ENCODE measurements around the gene CD6.
"Not testable (repeated sequence)": the region's sequence is repeated elsewhere in the genome, so short reads cannot be mapped to it uniquely, and the experiment has no call there.

Gene CD6

DNA sequence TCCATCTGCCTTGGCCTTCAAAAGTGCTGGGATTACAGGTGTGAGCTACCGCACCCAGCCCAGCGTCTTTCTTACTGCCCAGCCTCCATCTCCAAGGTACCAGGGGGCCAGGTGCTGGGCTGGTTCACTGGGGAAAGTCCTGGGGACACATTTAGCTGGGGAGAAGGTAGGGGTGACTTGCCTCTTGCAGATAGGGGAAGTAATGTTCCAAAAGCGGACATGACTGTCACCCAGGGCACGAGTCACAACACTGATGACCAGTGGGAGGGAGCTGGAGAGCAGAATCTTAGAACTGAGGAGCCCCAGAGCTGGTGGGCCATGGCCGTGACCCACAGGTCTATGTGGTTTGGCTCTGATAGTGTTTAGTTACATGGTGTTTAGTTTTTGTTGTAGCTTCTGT lies 17.1 kb upstream of the CD6 start:
- DNase-seq, result no peak

DNA sequence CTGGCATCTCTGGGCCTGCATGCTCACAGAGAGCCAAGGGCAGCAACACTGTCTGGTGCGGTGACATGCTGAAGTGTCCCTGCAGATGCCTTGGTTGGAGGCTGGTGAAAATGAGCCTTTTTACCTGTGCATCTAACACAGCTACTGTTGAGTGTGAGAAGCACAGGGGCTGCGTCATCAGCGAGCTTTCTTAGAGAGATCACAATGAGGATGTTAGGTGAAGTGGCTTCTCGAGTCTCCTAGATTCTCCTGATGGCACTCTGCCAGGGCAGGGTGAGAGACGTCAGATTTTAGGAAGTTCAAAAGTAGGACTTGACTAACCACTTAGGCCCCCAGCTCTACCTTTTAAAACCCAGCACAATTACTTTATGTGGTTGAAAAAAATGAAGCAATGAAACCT lies 15.9 kb upstream of the CD6 start:
- peak; percentile 68 for DNase-seq

DNA sequence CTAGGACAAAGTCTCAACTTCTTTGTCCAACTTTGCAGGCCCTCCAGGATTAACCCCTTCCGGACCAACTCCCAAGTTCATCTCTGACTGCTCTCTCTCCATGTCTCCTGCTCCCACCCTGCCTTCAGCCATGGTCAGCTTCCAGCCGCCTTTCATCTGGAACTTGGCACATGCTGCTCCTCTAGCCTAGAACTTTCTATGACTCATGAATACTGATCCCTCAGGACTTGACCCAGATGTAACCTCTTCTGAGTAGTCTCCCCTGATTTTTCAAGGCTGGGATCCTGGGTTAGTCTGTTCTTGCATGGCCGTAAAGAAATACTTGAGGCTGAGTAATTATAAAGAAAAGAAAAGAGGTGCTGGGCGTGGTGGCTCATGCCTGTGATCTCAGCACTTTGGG lies 14.3 kb upstream of the CD6 start:
- no peak for DNase-seq

DNA sequence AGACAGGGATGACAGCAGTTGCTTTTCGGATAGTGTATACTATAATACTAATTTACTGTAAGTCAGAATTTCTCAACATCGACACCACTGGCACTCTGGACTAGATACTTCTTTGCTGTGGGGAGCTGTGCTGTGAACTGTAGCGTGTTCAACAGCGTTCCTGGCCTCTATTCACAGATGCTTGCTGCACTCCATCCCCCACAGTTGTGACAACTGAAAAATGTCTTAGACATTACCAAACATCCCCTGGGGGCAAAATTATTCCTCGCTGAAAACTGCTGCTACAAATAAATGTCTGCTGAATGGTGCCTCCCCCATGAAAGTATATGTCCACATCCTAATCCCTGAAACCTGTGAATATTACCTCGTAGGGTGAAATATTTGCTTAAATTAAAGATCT lies 12.0 kb upstream of the CD6 start:
- no peak for DNase-seq

DNA sequence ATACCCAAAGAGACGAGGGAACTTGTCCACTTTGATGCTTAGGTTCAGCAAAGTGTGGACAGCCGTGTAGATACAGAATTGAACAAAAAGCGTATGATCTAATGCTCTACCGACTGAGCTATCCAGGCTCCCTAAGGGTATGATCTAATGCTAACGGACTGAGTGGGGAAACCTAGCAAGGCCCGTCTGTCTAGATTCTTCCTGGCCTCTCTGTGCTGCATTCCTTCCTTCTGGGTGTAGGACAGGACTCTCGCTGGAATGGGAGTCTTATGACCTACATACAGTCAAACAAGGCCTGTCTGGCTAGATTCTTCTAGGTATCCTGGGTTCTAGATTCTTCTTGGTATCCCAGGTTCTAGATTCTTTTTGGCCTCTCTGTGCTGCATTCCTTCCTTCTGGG lies 11.1 kb upstream of the CD6 start:
- DNase-seq, result no peak

DNA sequence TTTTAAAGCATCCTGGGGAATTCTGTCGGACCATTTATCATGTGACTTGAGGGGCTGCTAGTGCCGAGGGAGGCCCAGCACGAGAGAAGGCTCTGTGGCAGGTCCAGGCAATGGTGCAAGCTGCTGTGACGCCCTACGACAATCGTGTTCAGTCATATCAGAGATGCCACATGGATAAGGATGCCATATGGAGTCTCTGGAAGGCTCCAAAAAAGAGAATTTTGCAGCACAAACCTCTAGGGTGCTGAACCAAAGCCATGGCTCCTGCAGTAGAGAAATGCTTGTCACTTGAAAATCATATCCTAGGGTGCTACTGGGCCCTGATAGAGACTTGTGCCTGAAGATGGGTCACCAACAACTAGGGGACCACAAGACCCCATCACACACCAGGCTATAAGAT lies 6.7 kb upstream of the CD6 start:
- no peak for DNase-seq

DNA sequence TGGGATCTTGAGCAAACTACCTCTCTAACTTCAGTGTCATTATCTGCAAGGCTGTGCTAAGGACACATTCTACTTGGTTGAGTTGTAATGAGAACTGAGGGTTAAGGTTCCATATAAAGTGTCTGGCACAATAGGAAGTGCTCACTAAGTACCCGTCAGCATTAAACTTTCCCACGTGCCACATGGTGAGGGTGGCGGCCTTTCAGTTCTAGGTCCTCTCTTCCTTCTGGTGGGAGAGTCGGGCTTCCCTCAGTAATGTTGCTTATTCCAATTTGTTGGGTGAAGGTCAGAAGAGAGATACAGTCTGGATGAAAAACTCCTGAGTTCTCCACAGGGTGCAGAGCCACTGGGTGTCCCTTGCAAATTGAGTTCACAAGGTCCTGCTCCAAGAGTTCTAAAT lies 4.6 kb upstream of the CD6 start:
- DNase-seq, result no peak

DNA sequence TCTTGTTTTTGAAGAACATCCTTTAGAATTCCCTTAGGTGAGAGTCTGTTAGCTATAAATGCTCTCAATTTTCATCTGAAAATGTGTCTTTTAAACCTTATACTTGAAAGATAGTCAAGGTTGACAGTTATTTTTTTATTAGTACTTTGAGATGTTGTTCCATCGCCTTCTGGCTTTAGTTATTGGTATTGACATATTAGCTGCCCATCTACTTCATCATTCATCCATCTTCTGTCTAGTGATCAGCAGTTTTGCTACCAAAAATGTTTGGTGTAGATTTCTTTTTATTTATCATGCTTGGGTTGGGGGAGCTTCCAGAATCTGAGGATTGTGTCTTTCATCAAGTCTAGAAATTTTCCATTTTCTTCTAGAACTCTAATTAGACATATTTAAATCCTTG lies 3.3 kb upstream of the CD6 start:
- no peak for DNase-seq

DNA sequence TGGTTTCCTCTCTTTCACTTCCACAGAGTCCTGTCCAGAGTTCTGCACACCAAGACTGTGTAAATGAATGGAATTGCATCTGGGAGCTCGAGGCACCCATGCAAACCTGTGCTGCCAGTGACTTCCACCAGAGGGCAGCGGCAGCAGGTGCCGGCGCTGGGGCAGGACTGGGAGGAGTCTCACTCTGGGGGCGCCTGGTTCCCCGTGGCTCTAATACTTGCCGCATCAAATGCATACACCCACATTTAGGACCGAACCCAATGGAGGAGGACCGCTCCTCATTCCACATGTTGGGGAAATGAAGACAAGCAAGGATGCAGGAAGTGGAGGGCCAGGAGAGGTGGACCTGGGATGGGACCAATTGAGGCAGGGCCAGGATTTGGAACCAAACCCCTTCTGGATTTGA lies 1.1 kb upstream of the CD6 start:
- DNase-seq, result peak; percentile 81

DNA sequence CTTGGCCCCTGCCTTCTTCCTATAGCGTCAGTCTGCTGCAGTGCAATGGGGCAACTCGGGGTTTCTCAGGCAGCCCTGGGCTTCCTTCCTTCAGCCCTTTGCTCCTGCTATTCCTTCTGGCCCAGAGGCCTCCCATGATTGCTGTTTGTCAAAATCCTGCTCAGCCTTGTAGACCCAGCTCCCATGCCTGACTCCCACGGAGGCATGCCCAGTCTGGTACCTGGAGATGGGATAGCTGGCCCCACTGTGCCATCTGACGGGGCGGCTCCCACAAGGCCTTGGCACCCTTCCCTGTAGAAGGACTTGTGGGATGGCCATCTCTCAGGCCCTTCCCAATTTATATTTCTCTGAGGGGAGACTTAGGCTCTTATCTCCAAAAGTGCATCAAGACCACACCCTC lies 590 bp upstream of the CD6 start:
- no peak for DNase-seq

DNA sequence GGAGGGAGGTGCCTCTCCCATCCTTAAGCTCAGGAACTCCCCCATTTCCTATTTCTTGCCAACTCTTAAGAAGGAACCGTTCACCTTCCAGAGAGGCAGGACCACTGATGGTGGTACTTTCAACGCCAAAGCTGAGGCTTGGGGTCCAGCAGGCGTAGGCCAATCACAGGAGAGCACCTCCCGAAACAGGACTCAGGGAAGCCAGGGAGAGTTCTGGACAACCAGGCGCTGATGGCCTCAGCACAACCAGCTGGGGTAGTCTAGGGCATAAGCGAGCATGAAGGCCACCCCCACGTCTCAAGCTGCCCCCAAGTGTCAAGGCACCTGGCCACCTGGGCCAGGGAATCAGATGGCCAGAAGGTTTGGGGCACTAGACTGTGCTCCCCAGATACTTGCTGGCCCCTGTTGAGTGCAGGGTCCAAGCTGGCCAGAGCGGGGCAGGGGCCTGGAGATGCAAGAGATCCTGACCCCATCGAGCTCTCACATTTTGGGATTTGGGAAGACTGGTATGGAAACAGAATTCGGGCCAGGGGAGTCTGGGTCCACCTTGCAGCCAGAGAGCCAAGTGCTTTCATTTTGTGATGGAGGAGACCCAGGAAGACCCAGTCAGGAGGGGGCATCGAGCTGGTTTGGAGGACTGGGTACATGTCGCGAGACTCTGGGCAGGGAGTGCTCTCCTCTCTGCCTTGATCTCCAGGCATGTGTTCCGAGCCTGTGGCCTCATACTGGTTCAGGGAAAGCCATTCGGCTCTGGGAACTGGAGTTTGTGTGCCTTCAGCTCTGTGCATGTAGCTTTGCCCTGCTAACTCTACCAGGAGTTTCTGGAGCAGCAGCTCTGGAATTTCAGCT lies 926 bp downstream of the CD6 start:
- DNase-seq, result no peak

DNA sequence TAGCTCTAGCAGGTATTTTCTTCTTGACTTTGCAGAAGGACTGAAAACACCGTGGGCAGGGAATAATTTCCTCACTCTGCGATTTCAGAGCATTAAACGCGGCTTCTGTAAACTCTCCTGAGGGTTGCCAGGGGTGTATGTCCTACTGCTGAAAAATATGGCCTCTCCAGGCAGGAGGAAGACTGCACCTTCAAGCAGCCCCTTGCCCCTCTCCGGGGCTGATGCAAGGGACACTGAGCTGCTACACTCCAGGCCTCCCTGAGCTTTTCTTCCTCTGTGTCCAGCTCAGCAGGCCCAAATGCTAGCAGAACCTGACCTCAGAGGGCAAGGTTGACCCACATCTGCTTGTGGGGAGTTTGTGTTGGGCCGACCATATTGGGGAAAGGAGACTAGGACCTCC lies 2.2 kb downstream of the CD6 start:
- no peak for DNase-seq

DNA sequence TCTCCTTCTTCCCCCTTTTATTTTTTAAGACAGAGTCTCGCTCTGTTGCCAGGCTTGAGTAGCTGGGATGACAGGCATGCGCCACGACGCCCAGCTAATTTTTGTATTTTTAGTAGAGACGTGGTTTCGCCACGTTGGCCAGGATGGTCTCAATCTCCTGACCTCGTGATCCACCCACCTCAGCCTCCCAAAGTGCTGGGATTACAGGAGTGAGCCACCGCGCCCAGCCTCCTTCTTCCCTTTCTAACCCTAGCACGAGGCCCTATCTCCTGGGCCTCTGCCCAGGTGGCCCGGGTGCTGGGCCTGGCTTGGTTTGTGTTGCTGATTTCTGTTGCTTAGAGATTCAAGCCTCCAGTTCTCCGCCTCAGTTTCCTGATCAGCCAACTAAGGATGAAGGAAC lies 2.8 kb downstream of the CD6 start:
- DNase-seq, result not testable (repeated sequence)

DNA sequence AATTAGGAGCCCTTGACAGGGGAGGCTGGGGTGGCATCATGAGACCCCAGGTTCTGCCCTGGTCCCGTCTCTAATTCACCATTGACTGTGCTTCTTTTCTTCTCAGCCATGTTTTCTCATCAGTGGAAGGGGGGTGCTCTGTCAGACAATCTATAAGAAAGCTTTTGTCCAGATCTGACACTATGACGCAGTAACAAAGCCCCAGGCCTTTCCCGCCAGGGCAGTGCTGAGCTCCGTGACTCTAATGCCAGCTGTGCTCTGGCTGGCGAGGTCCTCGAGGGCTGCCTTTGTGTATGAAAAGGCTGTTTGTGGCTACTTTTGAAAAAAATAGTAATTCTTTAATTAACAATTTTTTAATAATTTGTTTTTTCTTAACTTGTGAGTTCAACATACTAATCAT lies 3.2 kb downstream of the CD6 start:
- DNase-seq, result no peak

DNA sequence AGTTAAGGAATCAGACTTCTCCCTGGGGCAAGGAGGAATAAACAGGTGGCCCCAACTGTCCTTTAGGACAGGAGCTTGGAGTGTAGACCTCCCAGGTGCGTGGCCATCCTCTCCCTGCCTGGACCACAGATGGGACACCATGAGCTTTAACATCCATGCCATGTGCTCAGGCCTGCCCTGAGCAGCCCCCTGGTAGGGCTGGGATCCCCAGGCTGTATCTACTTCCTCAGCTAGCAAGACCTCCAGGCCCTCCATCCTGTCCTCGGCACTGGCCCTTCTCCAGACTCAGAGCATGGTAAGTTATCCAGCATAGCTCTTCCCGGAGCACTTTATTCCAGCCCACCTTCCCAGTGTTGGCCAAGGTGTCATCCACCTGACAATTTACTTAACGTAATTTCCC lies 5.7 kb downstream of the CD6 start:
- DNase-seq, result no peak

DNA sequence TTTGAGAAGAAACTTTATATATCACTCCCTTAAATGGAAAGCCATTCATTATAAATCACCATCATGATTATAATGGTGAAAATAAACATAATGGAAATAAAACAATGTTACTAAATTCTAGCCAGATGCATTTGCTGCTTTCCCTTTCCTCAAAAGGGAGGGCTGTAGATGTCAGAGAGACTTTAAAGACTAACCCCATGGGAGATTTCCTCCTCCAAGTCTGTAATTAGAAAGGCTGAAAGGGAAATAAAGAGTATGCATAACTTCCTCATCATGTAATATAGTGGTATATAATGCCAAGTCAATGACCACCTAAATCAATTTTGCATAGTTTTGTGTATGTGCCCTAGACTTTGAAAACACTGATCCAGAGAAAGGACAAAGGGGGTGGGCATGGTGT lies 6.4 kb downstream of the CD6 start:
- no peak for DNase-seq

DNA sequence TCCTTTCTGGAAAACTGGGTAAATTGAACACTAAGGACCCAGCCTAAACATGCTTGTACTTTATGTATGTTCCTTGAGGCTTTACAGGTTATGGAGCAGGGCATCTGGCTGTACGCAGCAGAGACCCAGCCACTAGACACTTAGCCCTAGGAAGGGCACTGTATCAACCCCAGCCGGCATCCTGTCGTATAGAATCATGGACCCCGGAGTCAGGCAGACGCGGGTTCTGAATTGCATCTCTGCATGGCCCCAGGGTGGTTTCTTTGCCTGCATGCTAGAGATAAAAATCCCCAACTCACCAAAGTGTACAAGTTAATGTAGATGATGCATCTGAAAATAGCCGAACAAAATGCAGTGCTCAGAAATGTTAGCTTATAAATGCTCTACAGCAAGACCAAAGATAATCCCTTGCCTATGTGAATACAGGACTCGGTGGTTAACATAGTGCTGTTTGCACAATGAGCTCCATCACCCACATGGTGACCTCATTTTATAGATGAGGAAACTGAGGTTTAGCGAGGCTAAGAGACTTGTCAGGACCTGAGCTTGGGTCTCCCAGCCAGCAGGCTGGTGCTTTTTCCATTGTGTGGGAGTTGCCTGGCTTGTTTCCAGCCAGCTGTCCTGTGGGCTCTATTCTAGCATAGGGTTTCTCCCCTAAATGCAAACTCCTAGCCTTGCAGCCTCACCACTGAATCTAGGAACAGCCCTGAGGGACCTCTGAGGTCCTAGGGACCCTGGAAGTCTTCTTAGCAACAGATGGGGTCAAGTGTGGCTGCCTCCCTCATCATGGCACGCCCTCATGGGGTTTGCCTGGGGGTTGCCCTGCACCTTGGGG lies 7.3 kb downstream of the CD6 start:
- DNase-seq, result no peak

DNA sequence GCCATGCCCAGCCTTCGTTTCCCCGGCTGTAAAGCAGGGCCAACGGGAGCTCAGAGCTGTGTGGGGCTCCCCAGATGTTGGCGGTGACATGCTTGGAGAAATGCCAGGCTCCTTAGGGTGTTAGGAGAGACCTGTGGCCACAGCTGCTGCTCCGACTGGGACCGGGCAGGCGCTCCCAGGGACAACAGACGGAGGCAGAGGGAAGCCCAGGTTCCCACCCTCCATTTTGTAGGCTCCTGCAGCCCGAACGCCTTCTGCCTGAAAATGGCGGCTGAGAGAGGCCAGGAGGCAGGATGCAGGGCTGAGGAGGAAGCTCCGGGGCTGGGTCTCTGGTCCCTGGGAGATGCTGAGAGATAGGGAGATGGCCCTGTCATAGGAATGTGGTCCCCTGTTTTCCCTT lies 10.0 kb downstream of the CD6 start:
- no peak for DNase-seq

DNA sequence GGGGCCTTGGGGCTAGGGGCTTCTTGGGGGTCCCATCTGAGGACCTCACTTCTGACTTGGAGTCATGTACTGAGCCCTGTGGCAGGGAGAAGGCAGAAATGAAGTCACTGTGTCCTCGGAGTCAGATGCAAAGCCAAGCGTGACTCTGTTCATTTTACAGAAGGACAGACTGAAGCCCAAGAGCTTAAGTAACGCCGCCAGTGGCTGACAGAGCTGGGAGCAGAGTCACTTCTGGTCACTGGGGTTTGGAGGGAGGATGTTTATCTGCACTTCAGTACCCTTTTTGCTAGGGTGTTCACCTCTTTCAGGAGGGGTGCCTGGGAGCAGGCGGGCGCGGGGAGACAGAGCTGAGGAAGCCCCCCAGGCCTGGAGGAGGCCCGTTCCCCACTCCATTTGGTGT lies 10.7 kb downstream of the CD6 start:
- DNase-seq, result no peak

DNA sequence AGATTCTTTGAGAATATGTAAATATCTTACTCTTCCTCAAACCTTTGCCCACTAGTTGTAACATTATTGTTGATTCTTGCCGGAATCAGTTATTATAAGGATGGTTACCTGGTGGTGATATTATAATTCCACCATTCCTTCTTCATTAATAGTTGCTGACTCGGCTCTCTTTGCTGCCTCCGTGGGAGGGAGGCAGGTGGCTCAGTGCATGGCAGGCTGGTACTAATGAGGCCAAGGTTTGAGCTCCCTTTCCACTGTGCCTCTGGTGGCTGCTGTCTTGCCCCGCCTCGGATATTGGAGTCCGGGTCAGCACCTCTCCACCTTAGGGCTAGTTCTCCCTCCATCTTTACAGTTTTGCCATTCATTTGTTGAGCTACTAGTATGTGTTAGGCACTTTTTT lies 12.7 kb downstream of the CD6 start:
- no peak for DNase-seq

DNA sequence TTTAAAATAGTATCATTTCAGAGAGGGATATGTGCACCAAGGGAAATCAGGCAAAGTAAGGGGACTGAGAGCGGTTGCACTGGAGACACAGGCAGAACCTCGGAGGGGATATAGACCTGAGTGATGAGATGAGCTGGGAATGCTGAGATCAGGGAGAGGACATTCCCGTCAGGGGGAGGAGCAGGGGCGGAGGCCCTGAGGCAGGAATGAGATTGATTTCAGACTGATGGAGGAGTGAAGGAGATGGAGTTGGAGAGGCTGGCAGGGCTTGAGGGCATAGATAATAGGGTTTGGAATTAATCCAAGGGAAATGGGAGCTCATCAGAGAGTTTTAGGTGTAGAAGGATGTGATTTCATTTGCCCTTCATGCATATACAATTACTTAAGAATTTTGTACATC lies 13.2 kb downstream of the CD6 start:
- DNase-seq, result no peak

DNA sequence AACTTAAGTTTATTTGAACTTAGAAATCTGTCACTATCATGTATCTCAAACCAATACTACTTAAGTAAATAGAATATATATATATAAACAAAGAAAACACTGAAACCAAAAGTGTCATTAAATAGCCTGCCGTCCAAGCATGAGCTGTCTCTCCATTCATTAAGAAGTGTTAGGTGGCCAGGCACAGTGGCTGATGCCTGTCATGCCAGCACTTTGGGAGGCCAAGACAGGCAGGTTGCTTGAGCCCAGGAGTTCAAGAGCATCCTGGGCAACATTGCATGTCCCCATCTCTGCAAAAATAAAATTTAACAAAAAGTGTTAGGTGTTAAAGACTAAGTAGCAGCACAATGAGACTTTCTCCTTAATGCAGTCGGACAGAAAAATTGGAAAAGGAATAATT lies 14.0 kb downstream of the CD6 start:
- DNase-seq, result no peak

DNA sequence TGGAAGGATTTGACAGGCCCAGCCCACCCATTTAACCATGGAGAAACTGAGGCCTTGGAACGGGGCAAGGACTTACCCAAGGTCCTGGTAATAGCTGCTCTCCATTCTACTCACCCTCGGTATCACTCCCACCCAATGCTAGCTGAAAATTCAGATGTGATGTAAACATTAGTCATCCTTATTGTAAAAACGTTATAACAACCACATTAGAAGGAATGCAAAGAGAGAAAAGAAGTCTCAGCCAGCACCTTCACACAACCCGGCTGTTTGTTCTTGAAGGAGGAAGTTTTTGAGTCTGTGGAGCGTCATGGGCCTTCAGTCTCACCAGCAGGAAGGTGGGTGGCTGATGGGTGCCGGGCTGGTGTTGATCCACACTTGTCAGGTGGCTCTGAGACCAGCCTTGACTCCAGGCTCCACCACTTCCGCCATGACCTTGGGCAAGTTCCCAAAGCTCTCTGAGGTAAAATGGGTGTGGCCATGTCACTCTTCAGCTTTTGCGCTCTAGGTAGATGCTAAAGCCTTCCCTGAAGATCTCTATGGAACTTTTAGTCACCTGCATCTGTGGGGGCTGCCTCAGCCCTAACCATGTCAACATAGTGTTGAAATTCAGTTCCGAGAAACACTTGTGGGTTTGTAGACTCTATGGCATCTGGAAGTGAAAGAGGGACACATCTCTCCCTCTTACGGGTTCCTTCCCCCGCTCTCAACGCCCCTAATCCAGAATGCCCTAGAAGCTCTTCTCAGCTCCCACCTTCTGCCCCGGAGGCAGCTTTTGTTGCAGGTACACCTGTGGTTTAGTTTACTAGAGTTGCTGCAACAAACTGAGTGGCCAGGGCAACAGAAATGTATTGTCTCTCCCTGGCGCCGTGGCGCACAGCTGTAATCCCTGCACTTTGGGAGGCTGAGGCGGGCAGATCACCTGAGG lies 14.8 kb downstream of the CD6 start:
- peak; percentile 92 for DNase-seq
